ENCODE results near the gene PLSCR3.

GRCh38 chr17:7436556-7437368 is 42.4 kb upstream of the PLSCR3 start:
- peak; percentile 89 for TF ChIP-seq CTCF (conservative IDR thresholded peaks at IDR 0.05)
- TF ChIP-seq ZFX (IDR thresholded peaks at IDR 0.05): no peak
